H4 (cell line): ENCODE data around the gene GPR141. TPM values are rescaled to one million over a fixed set of nuclear protein-coding genes. Genes with fewer than 3 reads are reported as not detected.

ENCODE experiments used
- DNase-seq: peaks from one replicate; pipeline ENCODE4 v3.0.0-alpha.2; 2015; ENCODE audit warnings: low spot score
- total RNA-seq: library from RNA; depleted of rRNA; stranded (reverse); fragments of >200 nt; shearing (Covaris generic); gene quantifications from 2 replicates; pipeline ENCODE4 v1.2.3, GENCODE V29; 2014; rRNA removed

Gene GPR141
- total RNA-seq, 1 experiment from 2014 or later = not detected

DNA sequence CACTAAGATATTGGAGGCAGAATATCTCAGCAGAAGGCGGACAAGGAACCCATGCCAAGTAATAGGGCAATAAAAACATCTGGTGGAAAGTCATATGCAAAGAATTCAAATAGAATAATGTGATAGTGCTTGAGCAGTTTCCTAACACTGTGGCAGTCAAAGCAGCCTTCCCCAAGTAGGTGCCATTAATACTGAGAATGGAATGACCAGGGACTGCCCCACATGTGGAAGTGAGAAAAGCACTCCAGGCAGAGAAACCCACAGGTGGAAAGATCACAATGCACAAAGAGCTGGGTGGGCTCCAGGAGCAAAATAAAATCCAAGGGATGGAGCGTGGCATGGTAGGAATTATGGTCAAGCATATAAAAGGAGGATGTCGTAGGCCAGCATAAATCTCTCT is 100.4 kb downstream of the GPR141 start:
- no peak for DNase-seq

GRCh38 chr7:37786741-37787569 is 103.4 kb downstream of the GPR141 start:
- DNase-seq = no peak

Other genes starting within 250 kb of the GPR141 start
- 55.0 and 58.3 TPM in 2 replicates for gene ELMO1, start 234.9 kb upstream of the GPR141 start, total RNA-seq
- not detected in 2 replicates for gene NME8, start 164.8 kb downstream of the GPR141 start, total RNA-seq
- gene SFRP4, start 233.1 kb downstream of the GPR141 start, total RNA-seq = 8.3 and 10.3 TPM in 2 replicates
- gene EPDR1, start 236.9 kb downstream of the GPR141 start, total RNA-seq = 224 and 226 TPM in 2 replicates